GM12878 (cell line): Measurements from ENCODE around the gene FBXW12.

Experiments used
- CTCF ChIP-seq, 3 experiments: IDR thresholded peaks in 2 of 3; conservative IDR thresholded peaks in 1 of 3; 2 replicates each; pipeline ENCODE4 v1.5.1; 2011; ENCODE audit warnings: low read depth in 3 of 3, low read length in 3 of 3, mild to moderate bottlenecking in 3 of 3, control low read depth in 2 of 3, moderate library complexity in 2 of 3, inconsistent platforms in 1 of 3, mixed read lengths in 1 of 3; ENCODE audit not compliant: control insufficient read depth in 2 of 3, insufficient read depth in 1 of 3; ENCODE audit errors: extremely low read depth in 1 of 3
- POLR2A ChIP-seq: IDR thresholded peaks from 2 replicates; pipeline ENCODE4 v1.6.1; 2011; ENCODE audit warnings: low read depth, mild to moderate bottlenecking, low read length
- RFX5 ChIP-seq: IDR thresholded peaks from 2 replicates; pipeline ENCODE4 v1.6.1; 2011; ENCODE audit warnings: low read depth, low read length, improper control_type of control experiment
- SRF ChIP-seq, 2 experiments: IDR thresholded peaks; 2 replicates each; pipeline ENCODE4 v1.6.1; 2011; ENCODE audit warnings: low read depth in 2 of 2, low read length in 2 of 2, mild to moderate bottlenecking in 1 of 2, moderate library complexity in 1 of 2
- ZNF274 ChIP-seq: IDR thresholded peaks from one replicate; pipeline ENCODE4 v1.8.0; 2011; ENCODE audit not compliant: insufficient read length, insufficient read depth
- ZSCAN29 ChIP-seq: fragments of 450-650 bp; IDR thresholded peaks from 2 replicates; pipeline ENCODE4 v1.6.1; 2017; ENCODE audit warnings: mild to moderate bottlenecking, moderate library complexity
- TF ChIP-seq, protein P1 (sequence below): IDR thresholded peaks from 2 replicates; pipeline ENCODE4 v1.6.1; 2012; ENCODE audit warnings: low read depth, low read length, improper control_type of control experiment

GRCh38 chr3:48370333-48370713 lies 1.7 kb upstream of the FBXW12 start:
- no peak for TF ChIP-seq CTCF (IDR thresholded peaks at IDR 0.05 in 2 of 3, conservative IDR thresholded peaks at IDR 0.05 in 1 of 3; ENCODE audit: control insufficient read depth in 2 of 3, extremely low read depth in 1 of 3, insufficient read depth in 1 of 3, low read depth in 3 of 3, low read length in 3 of 3)
- TF ChIP-seq RFX5, result no peak
- TF ChIP-seq, protein P1, sequence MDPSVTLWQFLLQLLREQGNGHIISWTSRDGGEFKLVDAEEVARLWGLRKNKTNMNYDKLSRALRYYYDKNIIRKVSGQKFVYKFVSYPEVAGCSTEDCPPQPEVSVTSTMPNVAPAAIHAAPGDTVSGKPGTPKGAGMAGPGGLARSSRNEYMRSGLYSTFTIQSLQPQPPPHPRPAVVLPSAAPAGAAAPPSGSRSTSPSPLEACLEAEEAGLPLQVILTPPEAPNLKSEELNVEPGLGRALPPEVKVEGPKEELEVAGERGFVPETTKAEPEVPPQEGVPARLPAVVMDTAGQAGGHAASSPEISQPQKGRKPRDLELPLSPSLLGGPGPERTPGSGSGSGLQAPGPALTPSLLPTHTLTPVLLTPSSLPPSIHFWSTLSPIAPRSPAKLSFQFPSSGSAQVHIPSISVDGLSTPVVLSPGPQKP, result no peak
- TF ChIP-seq SRF (IDR thresholded peaks at IDR 0.05; ENCODE audit: low read depth in 2 of 2, low read length in 2 of 2), result no peak
- TF ChIP-seq POLR2A, result no peak
- no peak for TF ChIP-seq ZNF274
- TF ChIP-seq ZSCAN29, result no peak
